Measurements from ENCODE around the gene PRKN. TPM values are rescaled to one million over a fixed set of nuclear protein-coding genes. Genes with fewer than 3 reads are reported as not detected.
"Not testable (repeated sequence)": the region's sequence is repeated elsewhere in the genome, so short reads cannot be mapped to it uniquely, and the experiment has no call there.

Gene PRKN
- total and polyA plus RNA-seq, 2 experiments from 2014 or later, result 11.7 to 28.1 TPM

GRCh38 chr6:162538643-162539064 is 188.9 kb downstream of the PRKN start:
- Histone ChIP-seq H3K9me3 (ENCODE audit: low read depth) (no peaks in the 10 kb centered on the region), H3K36me3 (no peaks in the 10 kb centered on the region), H3K4me1 (ENCODE audit: low read depth) (peaks cover 13% of the 10 kb centered on the region), H3K27ac (peak overlapping the region; percentile 28), H3K27me3 (no peaks in the 10 kb centered on the region), H3K4me3 (no peak overlapping the region)
- no peak for TF ChIP-seq CTCF (IDR thresholded peaks at IDR 0.05; ENCODE audit: low read depth, low read length)
- peak; percentile 2 to 77 for DNase-seq (ENCODE audit: low read depth in 1 of 2, low spot score in 1 of 2)

GRCh38 chr6:162533009-162533400 is 194.6 kb downstream of the PRKN start:
- no peak overlapping the region for H3K27ac ChIP-seq
- H3K9me3 ChIP-seq (ENCODE audit: low read depth), result no peaks in the 10 kb centered on the region
- H3K4me1 ChIP-seq (ENCODE audit: low read depth), result no peaks in the 10 kb centered on the region
- no peak for DNase-seq (ENCODE audit: low read depth in 1 of 2, low spot score in 1 of 2)
- no peaks in the 10 kb centered on the region for H3K36me3 ChIP-seq
- TF ChIP-seq CTCF (IDR thresholded peaks at IDR 0.05; ENCODE audit: low read depth, low read length), result no peak
- H3K4me3 ChIP-seq, result no peak overlapping the region
- no peaks in the 10 kb centered on the region for H3K27me3 ChIP-seq

GRCh38 chr6:162532283-162533008 is 195.1 kb downstream of the PRKN start:
- DNase-seq (ENCODE audit: low read depth in 1 of 2, low spot score in 1 of 2), result no peak
- Histone ChIP-seq H3K4me1 (ENCODE audit: low read depth) (no peaks in the 10 kb centered on the region), H3K27ac (no peak overlapping the region), H3K27me3 (no peaks in the 10 kb centered on the region), H3K4me3 (no peak overlapping the region), H3K36me3 (no peaks in the 10 kb centered on the region), H3K9me3 (ENCODE audit: low read depth) (no peaks in the 10 kb centered on the region)
- no peak for TF ChIP-seq CTCF (IDR thresholded peaks at IDR 0.05; ENCODE audit: low read depth, low read length)

- not testable (repeated sequence) for DNase-seq (ENCODE audit: low read depth in 1 of 2, low spot score in 1 of 2); H3K4me1 ChIP-seq (ENCODE audit: low read depth); H3K36me3 ChIP-seq; H3K27me3 ChIP-seq; H3K27ac ChIP-seq; H3K9me3 ChIP-seq (ENCODE audit: low read depth); H3K4me3 ChIP-seq
Observed at GRCh38 chr6:162531391-162531790, 196.2 kb downstream of the PRKN start.

GRCh38 chr6:162528538-162528937 is 199.0 kb downstream of the PRKN start:
- no peaks in the 10 kb centered on the region for H3K4me1 ChIP-seq (ENCODE audit: low read depth)

More at GRCh38 chr6:162528538-162528937, 199.0 kb downstream of the PRKN start:
- Histone ChIP-seq H3K36me3 (no peaks in the 10 kb centered on the region), H3K27me3 (no peaks in the 10 kb centered on the region), H3K9me3 (ENCODE audit: low read depth) (no peaks in the 10 kb centered on the region), H3K27ac (no peak overlapping the region), H3K4me3 (no peak overlapping the region)
- no peak for TF ChIP-seq CTCF (IDR thresholded peaks at IDR 0.05; ENCODE audit: low read depth, low read length)
- no peak for DNase-seq (ENCODE audit: low read depth in 1 of 2, low spot score in 1 of 2)
